Kidney capillary endothelial cell (primary cell): ENCODE measurements around the gene KXD1.
A peak's percentile ranks its signal among the peaks of the same experiment; 100 is the strongest.
"Not testable (repeated sequence)": the region's sequence is repeated elsewhere in the genome, so short reads cannot be mapped to it uniquely, and the experiment has no call there.

ENCODE experiments used
- DNase-seq: peaks from one replicate; pipeline ENCODE4 v3.0.0-alpha.2; 2018; ENCODE audit warnings: low spot score

KXD1 gene

DNA sequence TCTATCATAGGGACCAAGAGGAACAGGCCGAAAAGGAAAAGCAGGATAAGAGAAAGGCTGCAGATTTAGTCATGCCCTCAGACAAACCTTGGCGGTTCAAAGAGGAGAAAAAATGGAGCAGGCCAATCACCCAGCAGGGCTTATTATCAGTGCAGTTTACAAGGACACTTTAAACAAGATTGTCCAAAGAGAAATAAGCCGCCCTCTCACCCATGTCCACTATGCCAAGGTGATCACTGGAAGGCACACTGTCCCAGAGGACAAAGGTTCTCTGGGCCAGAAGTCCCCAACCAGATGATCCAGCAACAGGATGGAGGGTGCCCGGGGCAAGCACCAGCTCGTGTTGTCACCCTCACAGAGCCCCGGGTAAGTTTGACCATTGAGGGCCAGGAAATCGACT, 22.6 kb downstream of the KXD1 start:
- no peak for DNase-seq

DNA sequence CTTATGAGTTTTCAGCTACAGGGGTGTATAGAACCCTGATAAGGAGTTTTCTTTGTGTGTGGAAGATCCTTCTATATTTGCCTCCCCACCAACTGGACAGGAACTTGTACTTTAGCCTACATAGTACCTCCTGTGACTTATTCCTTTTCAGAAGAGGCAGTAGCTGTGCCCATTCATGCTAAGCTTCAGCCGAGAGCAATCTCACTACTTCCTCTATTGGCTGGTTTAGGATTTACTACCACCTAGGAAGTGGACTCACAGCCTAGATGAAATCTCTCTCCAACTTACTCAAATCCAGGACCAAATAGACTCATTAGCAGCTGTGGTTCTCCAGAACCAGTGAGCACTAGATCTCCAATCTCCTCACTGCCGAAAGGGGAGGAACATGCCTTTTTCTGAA, 28.6 kb downstream of the KXD1 start:
- DNase-seq, result no peak

DNA sequence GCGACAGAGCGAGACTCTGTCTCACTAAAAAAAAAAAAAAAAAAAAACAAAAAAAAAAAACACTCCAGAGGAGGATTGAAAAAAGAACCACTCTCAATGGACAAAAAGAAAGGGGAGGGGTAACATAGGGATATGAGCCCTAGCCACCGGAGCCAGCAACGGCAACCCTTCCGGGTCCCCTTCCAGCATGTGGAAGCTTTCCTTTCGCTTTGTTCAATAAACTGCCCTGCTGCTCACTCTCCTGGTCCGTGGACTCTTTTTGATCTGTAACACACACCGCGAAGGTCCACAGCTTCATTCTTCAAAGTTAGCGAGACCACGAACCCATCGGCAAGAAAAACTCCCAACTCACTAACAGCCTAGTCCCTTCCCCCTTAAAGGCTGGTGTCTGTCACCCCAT, 29.9 kb downstream of the KXD1 start:
- DNase-seq, result no peak

GRCh38 chr19:18587962-18588610, 30.4 kb downstream of the KXD1 start:
- DNase-seq, result no peak

DNA sequence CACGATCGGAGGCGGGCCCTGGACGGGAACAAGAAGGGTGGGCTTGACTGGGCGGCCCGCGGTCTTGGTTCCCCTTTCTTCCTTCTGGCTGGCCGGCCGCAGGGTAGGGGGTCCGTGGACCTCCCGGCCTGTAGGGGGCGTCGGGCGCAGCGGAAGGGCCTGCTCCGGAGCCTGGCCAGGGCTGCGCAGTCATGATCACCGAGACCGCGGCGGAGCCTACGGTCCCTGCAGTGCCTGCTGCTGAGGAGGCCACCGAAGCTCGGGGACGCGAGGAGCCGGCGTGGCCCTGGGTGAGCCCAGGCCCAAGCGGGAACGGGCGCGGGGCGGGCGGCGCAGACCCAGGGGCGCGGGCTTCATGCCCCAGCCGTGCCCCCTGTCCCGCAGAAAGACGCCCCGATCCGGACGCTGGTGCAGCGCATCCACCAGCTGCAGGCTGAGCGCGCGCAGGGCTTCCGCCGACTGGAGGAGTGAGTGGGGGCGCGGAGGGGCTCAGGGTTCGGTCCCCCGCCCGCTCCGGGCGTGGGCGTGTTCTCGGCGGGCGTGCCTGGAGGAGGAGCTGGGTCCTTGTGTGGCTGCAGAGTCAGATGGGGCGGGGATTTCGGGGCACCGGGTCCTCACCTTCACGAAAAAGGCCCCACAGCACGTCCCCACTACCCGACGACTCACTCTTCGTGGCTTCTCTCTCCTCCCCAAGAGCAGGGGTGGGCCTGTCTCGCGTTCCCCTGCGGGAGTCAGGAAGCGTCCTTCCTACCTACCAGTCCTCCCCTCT, 31.1 kb downstream of the KXD1 start, which contains the start of gene REX1BD:
Gene REX1BD (plus strand): TSS at position 188 of the 769 bp plus-strand sequence. CDS start 4 bp downstream, at position 192.
- peak; percentile 70 for DNase-seq

DNA sequence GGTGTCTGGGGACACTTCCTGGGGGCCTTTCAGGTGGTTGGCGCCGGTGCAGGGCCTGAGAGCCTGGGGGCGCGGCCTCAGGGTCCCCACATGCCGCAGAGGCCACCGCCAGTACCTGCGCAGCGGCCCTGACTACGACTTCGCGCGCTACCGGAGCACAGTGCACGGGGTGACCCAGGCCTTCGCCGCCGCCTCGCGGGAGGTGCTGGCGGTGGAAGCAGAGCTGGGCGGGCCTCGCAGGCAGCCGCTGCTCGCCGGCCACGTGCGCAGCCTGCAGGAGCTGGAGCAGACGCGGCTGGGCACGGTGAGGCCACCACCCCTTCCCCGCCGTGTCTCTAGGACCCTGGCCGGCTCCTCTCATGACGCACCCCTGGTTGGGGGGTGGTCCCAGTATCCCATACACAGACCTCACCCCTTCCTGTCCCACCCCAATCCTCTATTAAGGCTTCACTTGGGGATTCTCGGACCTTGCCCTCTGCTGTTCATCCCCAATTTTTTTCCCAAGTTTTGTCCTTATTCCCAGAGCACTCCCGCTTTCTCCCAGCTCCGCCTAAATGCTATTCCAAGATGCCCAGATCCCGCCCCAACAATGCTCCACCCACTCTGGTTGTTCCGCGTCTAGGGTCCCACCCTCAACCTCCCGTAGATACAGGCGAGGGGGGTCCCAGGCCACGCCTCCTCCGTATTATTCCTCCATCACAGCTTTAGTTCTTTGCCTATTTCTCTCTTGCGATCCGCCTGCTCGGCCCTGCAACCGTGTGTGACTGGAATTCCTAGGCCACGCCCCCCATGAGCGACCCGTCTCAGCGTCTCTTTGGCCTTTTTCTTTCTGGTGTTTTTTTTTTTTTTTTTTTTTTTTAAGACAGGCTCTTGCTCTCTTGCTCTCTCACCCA, 32.0 kb downstream of the KXD1 start:
- no peak for DNase-seq

- no peak for DNase-seq
Measured at GRCh38 chr19:18590273-18591272, 32.9 kb downstream of the KXD1 start.

- no peak for DNase-seq
Measured at GRCh38 chr19:18591735-18592385, 34.2 kb downstream of the KXD1 start.

DNA sequence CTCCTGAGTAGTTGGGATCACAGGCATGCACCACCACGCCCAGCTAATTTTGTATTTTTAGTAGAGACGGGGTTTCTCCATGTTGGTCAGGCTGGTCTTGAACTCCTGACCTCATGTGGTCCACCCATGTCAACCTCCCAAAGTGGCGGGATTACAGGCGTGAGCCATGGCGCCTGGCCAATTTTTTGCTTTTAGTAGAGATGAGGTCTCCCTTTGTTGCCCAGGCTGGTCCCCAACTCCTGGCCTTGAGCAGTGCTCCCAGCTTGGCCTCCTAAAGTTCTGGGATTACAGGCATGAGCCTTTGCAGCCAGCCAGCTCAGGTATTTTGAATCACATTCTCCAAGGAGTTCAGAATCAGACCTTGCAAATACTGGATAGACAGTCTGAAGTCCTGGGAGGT, 35.1 kb downstream of the KXD1 start:
- DNase-seq, result not testable (repeated sequence)

DNA sequence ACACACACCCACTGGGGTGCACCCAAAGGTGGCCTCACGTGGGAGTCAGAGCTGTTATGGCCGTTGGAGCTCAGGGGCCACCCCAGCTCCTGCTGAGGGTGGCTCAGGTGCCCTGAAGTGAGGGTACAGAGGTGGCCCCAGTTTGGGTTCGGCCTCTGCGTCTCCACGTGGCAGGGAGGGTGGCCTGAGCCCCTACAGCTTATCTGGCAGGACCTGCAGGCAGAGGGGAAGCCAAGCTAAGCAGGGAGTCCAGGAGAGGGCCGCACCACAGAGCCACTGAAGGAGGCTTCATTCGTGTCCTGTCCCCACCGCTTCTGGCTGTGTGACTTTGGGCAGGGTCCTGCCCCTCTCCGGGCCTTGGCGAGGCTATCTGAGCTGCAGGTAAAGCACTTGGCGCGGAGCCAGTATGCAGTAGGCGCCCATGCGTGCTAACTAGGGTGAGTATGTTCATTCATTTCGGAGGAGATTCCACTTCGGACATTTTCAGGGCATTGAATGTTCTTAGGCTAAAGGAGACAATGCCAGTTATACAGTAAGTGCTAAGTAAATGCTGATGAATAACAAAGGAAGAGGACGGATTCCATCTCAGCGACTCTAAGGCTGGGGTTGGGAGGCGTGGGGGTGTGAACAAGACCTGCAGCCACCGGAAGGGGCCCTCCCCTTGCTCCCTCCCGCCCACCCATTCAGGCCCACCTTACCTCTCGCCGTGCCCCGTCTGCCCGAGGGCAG, 35.9 kb downstream of the KXD1 start:
- DNase-seq, result no peak

GRCh38 chr19:18594096-18594823, 36.6 kb downstream of the KXD1 start:
- no peak for DNase-seq

- DNase-seq, result no peak
Measured at GRCh38 chr19:18594824-18595373, 37.2 kb downstream of the KXD1 start.

DNA sequence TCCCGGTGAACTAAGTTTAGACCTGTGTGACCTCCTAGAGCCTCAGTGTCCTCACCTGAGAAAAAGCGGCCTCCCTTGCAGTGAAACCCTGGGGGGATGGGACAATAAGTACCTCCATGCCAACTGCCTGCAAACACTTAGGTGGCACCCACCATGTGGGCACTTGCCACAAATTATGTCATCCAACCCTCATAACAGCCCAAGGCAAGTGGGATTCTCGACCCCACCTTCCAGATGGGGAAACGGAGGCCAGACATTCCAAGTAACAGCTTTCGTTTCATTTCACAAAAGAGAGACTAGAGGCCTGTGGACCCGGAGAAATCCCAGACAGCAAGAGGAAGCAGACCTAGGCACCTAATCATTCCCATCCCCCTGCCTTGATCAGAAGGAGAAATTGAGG, 37.8 kb downstream of the KXD1 start:
- DNase-seq, result no peak

GRCh38 chr19:18596752-18597157, 39.1 kb downstream of the KXD1 start:
- no peak for DNase-seq

DNA sequence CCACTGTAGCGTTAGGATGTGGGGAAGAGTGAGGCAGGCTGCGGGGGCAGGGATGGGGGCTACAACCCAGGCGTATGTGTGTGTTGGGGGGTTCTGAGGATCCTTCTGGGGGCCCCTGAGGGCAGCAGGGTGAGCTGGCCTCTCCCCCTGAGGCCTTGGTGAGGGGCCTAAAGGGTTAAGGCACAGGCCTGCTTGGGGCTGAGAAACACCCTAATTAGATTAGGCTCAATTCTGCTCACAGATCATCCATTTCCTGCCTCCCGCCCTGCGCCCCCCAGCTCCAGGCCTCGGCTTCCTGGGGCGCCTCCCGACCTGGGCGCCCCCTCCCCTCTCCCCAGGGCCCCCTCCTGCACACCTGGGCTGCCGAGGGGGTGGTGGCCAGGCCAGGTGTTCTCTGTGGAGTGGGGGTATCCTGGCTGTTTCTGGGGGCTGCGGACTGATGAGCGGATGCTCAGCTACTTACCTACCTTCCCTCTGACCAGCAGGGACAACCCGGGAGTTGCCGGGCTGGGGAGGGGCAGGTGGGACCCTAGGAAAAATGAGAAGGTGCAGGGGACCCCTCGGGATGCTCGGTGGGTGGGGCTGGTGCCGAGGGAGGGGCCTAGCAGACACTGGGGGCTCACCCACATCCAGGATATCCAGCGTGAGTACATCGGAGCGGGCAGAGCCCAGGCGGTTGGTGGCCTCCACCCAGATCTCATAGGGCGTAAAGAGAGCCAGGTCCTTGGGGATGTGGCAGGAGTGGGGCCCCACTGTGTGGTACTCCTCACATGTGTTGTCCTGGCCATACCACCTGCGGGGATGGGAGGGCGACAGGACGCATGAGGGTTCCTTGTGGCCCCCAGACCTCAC, 40.4 kb downstream of the KXD1 start:
- DNase-seq, result no peak

- DNase-seq, result no peak
Measured at GRCh38 chr19:18599485-18599884, 41.8 kb downstream of the KXD1 start.

DNA sequence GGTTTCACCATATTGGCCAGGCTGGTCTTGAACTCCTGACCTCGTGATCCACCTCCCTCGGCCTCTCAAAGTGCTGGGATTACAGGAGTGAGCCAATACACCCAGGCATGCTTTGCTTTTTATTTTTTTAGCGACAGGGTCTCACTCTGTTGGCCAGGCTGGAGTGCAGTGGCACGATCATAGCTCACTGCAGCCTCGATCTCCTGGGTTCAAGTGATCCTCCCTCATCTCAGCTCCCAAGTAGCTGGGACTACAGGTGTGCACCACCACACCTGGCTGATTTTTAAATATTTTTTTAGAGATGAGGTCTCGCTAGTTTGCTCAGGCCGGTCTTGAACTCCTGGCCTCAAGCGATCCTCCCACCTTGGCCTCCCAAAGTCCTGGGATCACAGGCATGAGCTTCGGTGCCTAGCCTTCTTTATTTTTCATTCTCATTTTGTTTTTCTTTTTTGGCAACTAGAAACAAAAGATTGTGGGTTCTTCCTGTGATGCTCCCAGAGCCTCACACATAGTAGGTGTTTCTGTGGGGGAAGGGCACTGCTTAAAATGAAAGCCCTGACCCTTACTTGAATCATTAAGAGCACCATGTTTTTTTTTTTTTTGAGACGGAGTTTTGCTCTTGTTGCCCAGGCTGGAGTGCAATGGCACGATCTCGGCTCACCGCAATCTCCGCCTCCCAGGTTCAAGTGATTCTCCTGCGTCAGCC, 43.2 kb downstream of the KXD1 start:
- not testable (repeated sequence) for DNase-seq

DNA sequence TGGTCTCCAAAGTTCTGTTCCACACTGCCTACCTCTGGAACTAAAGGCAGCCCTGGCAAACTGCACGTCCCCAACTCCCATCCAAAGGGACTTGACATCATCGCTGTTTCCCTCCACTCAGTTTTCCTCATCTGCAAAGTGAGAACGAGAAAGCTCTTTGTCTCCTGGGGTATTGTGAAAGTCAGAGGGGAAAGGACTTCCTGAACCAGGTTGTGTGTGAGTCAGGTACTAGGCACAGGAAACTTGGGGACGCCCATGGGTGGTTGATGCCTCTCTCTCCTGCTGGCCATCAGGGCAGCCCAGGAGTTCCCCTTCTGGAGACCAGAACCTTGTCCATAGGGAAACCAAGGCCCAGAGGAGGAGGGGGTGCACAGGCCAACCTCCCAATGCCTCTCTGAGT, 44.2 kb downstream of the KXD1 start:
- no peak for DNase-seq
